Stimulated activated CD4-positive, alpha-beta T cell treated with anti-CD3 and anti-CD28 coated beads, Interleukin-15, amount 100 ng/mL, for 48 hours (primary cell): ENCODE results near the gene FOXN1.
"Not testable (repeated sequence)": the region's sequence is repeated elsewhere in the genome, so short reads cannot be mapped to it uniquely, and the experiment has no call there.

Source experiments
- DNase-seq, 2 donors: peaks; one replicate each; pipeline ENCODE4 v3.0.0-alpha.2; 2020; ENCODE audit warnings: low read depth in 2 of 2

FOXN1 gene

DNA sequence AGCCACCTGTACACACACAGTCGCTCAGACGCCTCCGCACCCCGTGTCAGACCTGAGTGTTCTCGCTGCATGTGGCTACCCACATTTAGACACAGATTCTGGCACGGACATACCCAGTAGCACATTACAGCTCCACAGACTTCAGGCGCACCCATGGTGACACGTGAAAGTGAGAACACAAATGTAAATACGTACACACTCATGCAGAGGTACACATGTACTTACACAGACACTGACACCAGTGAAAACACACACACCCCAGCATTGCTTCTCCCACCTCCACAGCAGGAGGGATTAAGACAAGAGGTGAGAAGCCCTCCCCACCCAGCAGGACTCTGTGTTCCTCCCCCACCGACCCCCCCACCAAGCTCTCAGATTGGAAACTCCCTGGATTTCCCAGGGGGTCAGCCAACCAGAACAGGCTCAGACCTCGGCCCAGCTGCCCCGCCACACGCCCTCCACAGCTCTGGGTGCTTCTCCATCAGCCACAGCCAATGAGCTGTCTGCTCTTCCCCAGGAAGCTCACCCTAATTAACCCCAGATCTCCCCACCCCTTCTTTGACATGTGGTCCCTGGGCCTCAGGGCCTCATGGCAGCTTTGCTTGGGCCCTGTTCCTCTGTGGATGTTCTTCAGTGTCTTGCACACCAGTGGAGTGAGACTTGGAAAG lies 5.3 kb upstream of the FOXN1 start:
- no peak for DNase-seq

DNA sequence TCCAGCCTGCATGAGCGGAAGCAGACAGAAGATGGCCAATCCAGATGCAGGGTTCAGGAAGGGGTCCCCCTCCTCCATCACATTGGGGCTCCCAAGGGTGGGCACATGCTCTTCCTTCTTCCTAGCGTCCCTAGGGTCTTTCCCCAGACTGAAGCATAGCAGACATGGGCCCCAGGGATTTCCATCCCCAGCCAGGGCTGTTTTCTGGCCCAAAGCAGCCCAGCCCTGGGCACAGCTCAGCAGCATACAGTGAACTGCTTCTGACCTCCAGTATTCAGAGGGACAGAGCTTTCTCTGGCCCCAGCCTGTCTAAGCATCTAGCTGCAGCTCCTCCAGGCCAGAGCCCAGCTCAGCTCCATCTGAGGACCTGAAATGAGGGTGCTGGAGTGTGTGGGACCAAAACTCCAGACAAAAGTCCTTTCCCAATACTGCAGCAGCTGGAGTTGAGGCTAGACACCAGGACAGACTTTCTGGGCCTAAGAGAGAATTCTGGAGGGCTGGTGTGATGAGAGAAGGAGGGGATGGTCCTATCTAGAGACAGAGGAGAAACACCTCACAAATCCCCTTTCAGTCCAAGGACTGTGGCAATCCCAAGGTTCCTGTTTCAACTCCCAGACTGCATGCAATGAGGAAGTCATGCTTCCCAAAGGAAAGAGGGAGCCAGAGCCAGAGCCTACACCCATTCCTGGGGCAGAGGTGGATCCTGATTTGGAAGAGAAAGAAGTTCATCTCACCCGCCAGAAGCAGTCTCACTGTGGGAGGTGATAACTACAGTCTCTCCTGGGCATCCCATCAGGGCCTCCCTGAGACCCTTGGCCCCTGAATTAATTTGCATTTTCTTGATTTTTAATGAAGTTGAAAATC lies 4.5 kb upstream of the FOXN1 start:
- no peak for DNase-seq

DNA sequence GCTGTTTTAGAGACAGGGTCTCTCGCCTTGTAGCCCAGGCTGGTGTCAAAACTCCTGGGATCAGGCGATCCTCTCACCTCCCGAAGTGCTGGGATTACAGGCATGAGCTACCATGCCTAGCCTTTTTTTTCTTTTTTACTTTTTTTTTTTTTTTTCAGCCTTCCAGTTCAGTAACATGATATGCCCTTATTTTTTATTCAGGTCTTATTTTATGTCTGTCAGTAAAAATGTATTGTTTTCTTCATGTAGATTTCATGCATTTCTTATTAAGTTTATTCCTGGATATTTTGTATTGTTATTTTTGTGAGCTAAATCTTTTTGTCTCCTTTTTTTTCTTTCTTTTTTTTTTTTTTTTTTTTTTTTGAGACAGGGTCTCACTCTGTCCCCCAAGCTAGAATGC lies 2.7 kb upstream of the FOXN1 start:
- no peak for DNase-seq

DNA sequence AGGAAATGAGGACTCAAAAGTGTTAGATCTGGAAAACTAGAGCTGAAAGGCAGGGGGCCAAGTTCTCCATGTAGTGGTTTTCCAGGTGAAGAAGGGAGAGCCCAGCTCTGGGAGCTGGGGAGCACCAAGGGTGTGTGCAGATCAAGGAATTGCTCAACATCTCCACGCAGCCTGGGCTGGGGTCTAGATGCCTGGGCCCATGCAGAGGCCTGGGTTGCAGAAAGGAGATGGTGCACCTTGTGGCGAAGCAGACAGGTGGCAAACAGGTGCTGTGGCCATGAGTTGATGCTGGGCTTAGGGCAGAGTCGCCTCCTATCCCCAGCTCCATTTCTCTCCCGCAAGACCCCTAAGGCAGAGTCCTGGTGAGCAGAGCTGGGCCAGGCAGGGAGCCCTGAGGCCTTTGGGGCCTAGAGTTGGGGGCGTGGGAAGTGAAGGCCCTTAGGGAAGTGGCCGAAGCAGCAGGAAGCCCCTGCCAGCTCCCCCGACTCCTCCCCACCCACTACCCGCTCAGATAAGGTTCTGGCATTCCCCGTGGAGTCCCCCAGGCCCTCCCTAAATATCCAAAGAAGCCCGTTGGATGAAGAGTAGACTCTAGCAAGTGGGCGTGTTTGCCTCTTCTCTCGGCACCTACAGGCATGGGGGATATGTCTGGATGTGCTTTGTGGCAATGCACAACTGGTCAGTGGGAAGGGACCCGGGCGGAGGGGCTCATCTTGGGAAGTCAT lies 777 bp downstream of the FOXN1 start:
- DNase-seq, result no peak

DNA sequence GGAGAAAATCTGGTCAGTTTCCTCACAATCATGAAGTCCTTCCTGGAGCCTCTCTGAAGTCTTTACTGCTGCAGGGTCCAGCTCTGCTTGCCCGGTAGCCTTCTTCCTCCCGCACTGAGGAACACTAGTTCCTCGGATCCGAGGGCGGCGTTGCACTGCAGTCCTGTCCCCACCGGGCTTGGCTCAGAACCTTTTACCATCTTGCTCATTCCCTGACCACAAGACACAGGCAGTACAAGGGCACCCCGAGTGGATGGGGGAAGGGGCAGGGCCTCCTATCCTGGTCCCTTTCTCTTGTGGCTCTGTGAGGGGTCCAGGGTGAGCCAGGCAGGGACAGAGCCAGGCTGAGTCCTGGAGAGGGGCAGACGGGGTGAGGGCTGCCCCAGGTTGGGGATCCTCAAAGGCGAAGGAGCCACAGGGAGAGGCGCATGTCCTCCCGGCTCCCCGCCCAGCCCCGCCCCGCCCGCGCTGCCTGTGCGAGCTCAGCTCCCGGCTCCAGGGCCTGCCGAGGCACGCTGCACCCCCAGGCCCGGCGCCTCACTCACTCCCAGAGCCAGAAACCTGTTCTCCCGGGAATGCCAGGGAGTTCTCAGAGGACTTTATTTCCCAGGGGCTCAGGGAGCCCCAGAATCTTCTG lies 1.5 kb downstream of the FOXN1 start:
- DNase-seq, result no peak

DNA sequence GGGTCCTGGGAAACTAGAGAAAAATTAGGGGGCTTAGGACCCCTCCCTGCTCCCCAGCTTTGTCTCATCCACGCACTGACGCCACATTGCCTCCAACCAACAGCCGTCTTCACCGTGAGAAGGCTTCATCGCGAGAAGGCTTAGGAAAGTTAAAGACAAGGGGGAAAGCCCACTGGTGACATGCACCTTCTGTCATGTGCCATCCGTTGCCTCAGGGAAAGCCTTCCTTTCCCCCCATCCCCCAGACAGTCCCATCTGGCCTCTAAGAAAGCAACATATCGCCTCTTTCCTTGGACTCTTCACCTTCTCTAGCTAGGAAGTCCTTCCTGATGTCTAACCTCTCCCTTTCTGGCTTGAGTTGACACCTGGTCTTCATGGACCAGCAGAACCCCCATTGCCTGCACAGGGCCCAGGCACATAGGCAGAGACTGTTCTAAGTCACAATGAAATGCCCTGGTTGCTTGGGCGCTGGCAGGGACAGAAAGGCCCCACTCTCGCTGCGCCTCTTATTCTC lies 2.1 kb downstream of the FOXN1 start:
- no peak for DNase-seq

DNA sequence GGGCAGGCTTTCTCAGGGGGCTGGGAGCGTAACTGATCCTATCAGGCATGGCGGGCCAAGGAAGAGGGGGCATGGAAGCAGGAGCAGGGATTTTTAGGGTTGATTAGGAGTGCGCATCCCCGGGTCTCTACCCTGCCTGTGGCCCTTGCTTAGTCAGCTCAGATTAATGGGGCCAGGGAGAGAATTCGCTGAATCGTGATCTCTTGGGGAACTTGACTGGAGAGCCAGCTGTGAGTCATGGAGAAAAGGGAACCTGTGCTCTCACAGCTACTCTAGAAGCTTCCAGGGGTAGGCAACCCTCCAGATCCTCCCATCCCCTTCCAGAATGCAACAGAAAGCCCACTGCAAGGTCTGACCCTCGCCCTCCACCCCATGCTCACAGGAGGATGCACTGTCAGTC lies 3.6 kb downstream of the FOXN1 start:
- DNase-seq, result no peak

DNA sequence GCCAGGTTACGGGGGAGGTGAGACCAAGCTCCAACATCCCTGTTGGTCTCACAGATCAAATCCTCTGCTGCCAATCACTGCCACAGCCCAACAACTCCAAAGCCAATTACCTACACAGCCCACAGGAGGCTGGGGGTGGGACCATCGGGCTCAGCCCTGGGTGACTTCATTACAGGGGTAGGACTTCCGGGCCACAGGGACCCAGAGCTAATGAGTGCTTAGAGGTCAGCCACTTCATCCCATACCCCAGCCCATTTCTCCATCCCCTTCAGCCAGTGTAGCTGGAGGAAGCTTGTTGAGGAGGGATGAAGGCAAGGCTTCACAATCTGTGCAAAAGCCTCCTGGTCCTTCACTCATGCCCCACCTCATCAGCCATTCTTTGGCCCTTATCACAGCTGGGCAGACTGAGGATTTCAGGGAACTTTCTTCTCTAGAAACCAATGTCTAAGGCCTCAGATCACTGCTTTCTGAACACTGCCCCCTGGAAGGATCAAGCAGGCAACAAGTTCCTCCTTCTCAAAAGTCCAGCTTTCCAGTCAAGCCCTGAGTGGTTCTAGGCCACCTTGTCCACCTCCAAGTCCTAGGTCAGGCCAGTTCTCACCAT lies 5.8 kb downstream of the FOXN1 start:
- no peak for DNase-seq

DNA sequence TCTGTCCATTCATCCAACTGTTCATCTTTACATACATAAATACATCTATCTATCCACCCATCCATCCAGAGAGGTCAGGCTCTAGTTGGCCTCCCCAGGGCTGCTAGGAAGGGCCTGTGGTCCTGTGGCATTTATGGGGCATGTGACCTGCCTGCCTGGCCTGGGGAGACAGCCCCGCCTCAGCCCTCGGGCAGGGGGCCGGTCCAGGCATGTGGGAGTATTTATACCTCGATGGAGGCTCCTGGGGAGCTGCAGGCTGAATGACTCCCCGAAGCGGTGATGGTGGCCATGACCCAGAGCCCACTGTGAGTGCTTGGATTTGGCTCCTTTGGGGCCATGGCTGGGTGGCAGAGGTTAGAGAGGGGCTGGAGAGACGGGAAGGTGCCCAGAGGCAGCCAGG lies 7.3 kb downstream of the FOXN1 start:
- DNase-seq, result no peak

DNA sequence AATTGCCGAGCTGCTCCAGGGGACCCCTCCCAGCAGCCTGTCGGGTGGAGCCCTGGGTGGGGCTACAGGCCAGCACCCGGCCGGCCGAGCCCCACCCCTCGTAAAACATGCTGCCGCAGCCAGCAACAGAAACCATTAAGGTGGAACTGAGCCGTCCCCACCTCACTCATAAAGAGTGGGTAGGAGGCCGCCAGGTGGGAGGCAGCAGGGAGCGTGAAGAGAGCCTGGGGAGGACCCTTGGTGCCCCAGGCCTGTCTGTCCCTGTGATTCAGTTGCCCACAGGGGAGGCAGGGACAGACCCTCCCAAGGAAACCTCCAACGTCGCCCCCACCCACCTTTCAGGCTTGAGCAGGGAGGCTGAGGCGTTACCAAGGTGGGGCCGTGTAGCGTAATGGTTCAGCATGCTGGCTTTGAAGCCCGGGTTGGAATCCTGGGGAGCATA lies 8.4 kb downstream of the FOXN1 start:
- no peak for DNase-seq

DNA sequence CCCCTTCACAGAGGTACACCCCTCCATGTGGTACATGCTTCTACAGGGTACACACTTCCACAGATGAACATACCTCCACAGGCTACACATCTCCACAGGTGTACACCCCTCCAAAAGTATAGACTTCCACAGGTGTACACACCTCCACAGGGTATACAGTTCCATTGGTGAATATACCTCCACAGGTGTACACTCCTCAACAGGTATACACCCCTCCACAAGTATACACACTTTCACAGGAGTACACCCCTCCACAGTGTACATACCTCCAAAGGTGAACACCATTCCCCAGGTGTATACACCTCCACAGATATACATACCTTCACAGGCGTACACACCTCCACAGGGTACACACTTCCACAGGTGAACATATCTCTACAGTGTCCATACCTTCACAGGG lies 9.4 kb downstream of the FOXN1 start:
- DNase-seq, result no peak

DNA sequence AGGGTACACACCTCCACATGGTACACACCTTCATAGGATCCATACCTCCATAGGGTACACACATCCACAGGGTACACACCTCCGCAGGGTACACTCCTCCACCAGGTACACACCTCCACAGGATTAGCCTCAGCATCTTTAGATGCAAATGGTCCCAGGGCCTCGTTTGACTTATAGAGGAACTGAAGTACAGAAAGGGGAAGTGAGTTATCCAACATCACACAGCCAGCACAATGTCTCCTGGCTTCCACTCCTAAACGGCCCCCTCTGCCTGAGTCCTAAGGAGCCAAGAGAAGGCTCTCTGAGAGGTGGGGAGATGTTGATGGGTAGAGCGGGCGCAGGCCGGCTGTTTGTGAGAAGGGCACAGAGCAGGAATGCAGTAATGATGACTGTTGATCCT lies 12.0 kb downstream of the FOXN1 start:
- DNase-seq, result no peak

DNA sequence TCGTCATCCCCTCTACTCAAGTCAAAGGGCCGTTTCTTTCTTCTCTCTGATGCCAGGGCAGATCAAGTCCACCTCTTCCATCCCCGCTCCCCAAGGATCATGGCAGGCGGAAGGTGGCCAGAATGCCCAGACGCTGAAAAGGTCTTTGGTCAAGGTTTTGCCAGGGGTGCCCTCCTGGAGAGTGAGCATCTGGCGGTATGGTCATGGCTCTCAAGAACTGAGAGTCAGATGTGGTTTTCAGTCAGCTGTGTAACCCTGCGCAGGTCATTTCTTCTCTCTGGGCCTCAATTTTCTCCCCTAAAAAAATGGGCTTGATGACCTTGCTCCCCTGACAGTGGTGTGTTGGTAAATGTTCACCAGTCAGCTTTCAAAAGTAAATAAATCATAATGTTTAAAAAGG lies 12.4 kb downstream of the FOXN1 start:
- no peak for DNase-seq

DNA sequence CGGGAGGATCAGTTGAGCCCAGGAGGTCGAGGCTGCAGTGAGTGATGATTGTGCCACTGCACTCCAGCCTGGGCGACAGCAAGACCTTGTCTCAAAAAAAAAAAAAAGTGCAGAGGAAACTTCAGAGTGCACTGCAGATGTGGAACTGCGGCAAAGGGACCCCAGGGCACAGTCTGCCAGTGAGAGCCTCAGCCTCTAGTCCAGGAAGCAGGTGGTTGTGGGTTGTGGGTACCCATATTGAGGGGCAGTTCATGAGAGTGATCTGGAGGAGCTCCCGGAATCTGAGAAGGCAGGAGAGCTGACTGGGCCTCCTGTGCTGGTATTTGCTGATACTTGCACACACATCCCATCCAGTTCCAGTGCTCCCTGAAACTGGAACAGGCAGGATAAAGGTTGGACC lies 13.1 kb downstream of the FOXN1 start:
- DNase-seq, result no peak

DNA sequence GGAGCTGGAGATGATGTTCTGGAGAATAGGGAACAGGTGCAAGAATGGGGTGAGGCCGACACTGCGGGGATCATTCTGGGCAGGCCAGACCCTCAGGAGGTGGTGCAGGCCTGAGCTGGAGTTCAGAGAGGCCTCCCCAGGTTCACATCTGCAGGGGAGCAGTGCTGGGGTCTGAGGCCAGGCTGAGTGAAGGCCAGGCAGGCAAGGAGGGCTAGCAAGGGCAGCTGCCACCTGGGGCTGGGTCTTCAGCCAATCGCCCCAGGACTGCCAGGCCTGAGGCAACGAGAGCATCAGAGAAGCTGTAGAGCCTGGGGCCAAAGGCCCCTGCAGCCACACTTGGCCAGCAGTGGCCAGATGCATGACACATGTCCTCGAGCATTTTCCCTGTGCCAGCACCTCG lies 14.5 kb downstream of the FOXN1 start:
- DNase-seq, result no peak

DNA sequence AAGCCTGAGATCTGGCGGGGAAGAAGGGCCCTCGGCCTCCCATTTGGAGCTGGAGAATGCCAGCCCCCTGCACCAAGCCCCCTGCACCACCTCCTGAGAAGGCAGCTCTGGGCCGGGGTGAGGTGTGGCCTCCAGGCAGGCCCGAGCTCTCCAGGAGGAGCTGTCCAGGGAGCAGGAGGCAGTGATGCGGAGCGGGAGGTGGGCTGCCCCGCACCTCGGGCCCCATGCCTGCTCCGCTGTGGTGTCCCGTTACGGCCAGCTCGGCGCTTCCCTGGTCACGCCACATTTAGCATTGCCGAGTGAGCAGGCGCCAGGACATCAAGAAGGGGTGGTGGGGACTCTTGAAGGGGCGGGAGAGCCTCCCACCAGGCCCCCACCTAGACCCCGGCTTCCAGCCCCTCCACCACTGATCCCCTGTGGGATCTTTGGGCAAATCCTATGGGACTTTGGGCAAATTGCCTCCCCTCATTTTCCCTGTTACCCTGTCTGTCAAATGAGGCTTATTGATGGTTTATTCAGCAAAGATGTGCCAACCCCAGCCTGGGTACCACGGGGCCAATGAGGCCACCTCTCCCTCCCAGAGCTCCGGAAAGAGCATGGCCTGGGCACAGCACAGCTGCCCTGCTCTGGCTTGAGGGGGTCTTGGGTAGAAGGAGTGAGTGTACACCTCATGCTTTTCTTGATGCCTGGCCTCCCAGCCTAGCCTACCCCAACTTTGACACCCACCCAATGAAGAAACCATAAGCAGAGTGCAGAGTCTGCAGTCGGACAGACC lies 15.3 kb downstream of the FOXN1 start:
- no peak for DNase-seq

DNA sequence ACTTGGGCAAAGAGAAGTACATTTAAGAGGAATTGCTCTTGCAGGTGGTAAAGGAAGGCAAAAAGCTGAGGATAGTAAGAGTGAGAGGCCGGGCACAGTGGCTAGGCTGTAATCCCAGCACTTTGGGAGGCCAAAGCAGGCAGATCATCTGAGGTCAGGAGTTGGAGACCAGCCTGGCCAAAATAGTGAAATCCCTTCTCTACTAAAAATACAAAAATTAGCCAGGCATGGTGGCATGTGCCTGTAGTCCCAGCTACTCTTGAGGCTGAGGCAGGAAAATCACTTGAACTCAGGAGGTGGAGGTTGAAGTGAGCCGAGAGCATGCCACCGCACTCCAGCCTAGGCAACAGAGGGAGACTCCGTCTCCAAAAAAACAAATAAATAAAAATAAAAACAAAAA lies 16.1 kb downstream of the FOXN1 start:
- not testable (repeated sequence) for DNase-seq

DNA sequence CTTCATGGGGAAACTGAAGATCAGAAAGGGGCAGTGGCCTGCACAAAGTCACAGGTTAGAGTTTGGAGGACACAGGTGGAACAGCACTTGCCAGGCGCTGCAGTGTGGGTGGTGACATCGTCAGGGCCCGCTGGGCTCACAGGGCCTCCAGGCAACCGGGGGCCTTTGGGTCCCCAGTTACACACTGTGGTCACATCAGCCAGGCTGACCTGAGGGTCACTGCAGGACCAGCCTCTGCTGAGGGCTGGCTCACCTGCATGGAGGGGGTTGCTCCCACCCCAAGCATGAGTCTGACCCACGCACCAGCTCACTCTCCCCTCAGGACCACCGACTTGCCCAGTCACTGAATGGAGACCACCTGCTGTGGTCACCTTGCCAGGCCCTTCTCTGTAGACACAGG lies 17.0 kb downstream of the FOXN1 start:
- no peak for DNase-seq

DNA sequence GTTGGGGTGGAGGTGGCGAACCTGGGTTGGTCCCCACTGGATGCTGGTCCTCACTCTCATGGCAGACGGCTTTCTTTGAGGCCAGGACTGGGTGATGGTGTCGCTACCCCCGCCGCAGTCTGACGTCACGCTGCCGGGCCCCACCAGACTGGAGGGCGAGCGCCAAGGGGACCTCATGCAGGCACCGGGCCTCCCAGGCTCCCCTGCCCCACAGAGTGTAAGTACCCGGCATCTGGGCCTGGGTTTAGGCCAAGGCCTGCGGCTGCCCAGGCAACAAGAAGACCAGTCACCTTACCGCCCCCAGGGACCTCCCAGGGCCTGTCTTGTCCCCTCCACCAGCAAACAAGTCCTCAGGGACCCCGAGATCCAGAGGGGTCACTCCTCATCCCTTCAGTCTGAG lies 17.7 kb downstream of the FOXN1 start:
- no peak for DNase-seq

DNA sequence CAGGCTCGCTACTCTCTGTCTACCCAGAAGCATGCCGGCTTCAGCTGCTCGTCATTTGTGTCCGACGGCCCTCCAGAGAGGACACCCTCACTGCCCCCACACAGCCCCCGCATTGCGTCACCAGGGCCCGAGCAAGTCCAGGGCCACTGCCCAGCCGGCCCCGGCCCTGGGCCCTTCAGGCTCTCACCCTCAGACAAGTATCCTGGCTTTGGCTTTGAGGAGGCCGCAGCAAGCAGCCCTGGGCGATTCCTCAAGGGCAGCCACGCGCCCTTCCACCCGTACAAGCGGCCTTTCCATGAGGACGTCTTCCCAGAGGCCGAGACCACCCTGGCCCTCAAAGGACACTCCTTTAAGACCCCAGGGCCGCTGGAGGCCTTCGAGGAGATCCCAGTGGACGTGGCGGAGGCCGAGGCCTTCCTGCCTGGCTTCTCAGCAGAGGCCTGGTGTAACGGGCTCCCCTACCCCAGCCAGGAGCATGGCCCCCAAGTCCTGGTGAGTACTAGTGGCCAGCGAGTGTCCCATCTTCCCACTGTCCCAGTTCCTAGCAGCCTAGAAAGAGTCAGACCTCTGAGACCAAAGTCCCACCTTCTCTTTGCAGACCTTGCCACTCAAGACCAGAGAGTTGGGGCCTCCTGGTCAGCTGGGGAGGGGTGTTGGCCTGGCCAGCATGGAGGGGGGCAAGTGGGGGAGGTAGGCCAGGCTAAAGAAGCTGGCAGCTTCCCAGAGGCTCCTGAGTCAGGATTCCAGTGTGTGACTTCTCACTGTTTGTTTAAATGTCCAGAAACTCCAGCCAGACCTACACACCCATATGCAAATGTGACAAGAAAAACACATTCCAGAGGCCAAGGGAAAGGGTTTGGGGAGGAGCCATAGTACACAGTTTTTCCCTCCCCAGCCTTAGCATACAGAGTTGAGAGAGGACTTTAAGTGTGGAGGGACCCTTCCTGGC lies 18.6 kb downstream of the FOXN1 start:
- no peak for DNase-seq
